Measurements from ENCODE around the gene DOCK1. TPM values are rescaled to one million over a fixed set of nuclear protein-coding genes. Genes with fewer than 3 reads are reported as not detected.

Gene DOCK1
- total RNA-seq, 1 donor from 2014 or later, result 72.6 TPM

- Mint-ChIP-seq H3K4me1 (peaks cover 8% of the 10 kb centered on the region), H3K27me3 (ENCODE audit: insufficient read depth, low read depth) (peaks cover 2% of the 10 kb centered on the region), H3K4me3 (no peak overlapping the region), H3K9me3 (no peaks in the 10 kb centered on the region), H3K36me3 (peaks cover 30% of the 10 kb centered on the region), H3K27ac (no peak overlapping the region)
- H3K27ac ChIP-seq, result no peak overlapping the region
- no peak for DNase-seq (ENCODE audit: low spot score)
- H3K79me2 ChIP-seq (ENCODE audit: low read depth), result no peaks in the 10 kb centered on the region
- H3K4me3 ChIP-seq, result no peak overlapping the region
- H3K27me3 ChIP-seq, result no peaks in the 10 kb centered on the region
- no peak overlapping the region for H3K4me2 ChIP-seq
- no peak for TF ChIP-seq EZH2 (IDR thresholded peaks at IDR 0.05)
- TF ChIP-seq EZH2phosphoT487 (IDR thresholded peaks at IDR 0.05), result no peak
- TF ChIP-seq CTCF (IDR thresholded peaks at IDR 0.05), result no peak
- no peaks in the 10 kb centered on the region for H3K4me1 ChIP-seq
- H4K20me1 ChIP-seq (ENCODE audit: low read depth), result no peaks in the 10 kb centered on the region
- no peak overlapping the region for H2AFZ ChIP-seq (replicated peaks)
- H3F3A ChIP-seq (ENCODE audit: low read depth), result no peaks in the 10 kb centered on the region
- H3K9ac ChIP-seq, result no peak overlapping the region
- no peaks in the 10 kb centered on the region for H3K36me3 ChIP-seq
- no peaks in the 10 kb centered on the region for H3K9me3 ChIP-seq (ENCODE audit: low read depth)
Observed at GRCh38 chr10:127027786-127028185, 122.6 kb downstream of the DOCK1 start.

DNA sequence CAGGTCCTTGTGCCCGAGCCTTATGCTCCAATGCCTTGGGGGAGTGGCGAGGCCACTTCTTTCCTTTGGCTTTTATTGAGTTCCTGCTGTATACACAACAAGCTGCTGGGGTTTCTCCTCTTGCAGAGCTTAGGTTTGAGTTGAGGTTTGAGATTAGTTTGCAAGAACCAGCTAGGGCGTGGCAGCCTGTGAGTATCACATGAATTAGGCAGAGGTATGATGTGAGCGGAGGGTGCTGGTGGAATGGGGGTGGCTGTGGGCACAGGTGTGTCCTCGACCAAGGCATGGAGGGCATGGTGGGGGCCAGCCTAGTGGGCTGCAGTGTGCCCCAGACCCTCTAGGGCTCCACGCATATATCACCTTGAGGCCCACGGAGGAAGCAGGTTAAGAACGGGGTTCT lies 123.3 kb downstream of the DOCK1 start:
- Histone ChIP-seq H3K79me2 (ENCODE audit: low read depth) (no peaks in the 10 kb centered on the region), H3K4me3 (no peak overlapping the region), H3K27ac (no peak overlapping the region), H3K4me1 (no peaks in the 10 kb centered on the region), H3K27me3 (no peaks in the 10 kb centered on the region), H3K9ac (no peak overlapping the region), H3K9me3 (ENCODE audit: low read depth) (no peaks in the 10 kb centered on the region), H4K20me1 (ENCODE audit: low read depth) (no peaks in the 10 kb centered on the region), H3K4me2 (no peak overlapping the region), H3F3A (ENCODE audit: low read depth) (no peaks in the 10 kb centered on the region), H3K36me3 (no peaks in the 10 kb centered on the region), H2AFZ (replicated peaks) (no peak overlapping the region)
- DNase-seq (ENCODE audit: low spot score), result no peak
- no peak overlapping the region for H3K4me3 Mint-ChIP-seq
- peaks cover 2% of the 10 kb centered on the region for H3K27me3 Mint-ChIP-seq (ENCODE audit: insufficient read depth, low read depth)
- H3K27ac Mint-ChIP-seq, result no peak overlapping the region
- no peaks in the 10 kb centered on the region for H3K9me3 Mint-ChIP-seq
- TF ChIP-seq CTCF (IDR thresholded peaks at IDR 0.05) (no peak), EZH2phosphoT487 (IDR thresholded peaks at IDR 0.05) (no peak), EZH2 (IDR thresholded peaks at IDR 0.05) (no peak)
- peaks cover 27% of the 10 kb centered on the region for H3K36me3 Mint-ChIP-seq
- H3K4me1 Mint-ChIP-seq, result peaks cover 8% of the 10 kb centered on the region

GRCh38 chr10:127029061-127029460 lies 123.8 kb downstream of the DOCK1 start:
- Histone ChIP-seq H3F3A (ENCODE audit: low read depth) (no peaks in the 10 kb centered on the region), H3K9me3 (ENCODE audit: low read depth) (no peaks in the 10 kb centered on the region), H3K4me3 (no peak overlapping the region), H3K79me2 (ENCODE audit: low read depth) (no peaks in the 10 kb centered on the region), H3K4me2 (no peak overlapping the region), H3K27ac (no peak overlapping the region), H2AFZ (replicated peaks) (no peak overlapping the region), H3K4me1 (no peaks in the 10 kb centered on the region), H3K36me3 (no peaks in the 10 kb centered on the region), H4K20me1 (ENCODE audit: low read depth) (no peaks in the 10 kb centered on the region), H3K27me3 (no peaks in the 10 kb centered on the region), H3K9ac (no peak overlapping the region)
- Mint-ChIP-seq H3K4me1 (peaks cover 12% of the 10 kb centered on the region), H3K9me3 (no peaks in the 10 kb centered on the region), H3K27me3 (ENCODE audit: insufficient read depth, low read depth) (peaks cover 2% of the 10 kb centered on the region), H3K4me3 (no peak overlapping the region), H3K27ac (no peak overlapping the region), H3K36me3 (peaks cover 28% of the 10 kb centered on the region)
- TF ChIP-seq EZH2 (IDR thresholded peaks at IDR 0.05), result no peak
- TF ChIP-seq EZH2phosphoT487 (IDR thresholded peaks at IDR 0.05), result no peak
- TF ChIP-seq CTCF (IDR thresholded peaks at IDR 0.05), result no peak
- no peak for DNase-seq (ENCODE audit: low spot score)
